GM21528 (cell line): ENCODE measurements around the gene ARID4B.
"Not testable (repeated sequence)": the region's sequence is repeated elsewhere in the genome, so short reads cannot be mapped to it uniquely, and the experiment has no call there.

Source experiments
- ATAC-seq: cut with Tn5 transposase; IDR thresholded peaks from one replicate; pipeline ENCODE4 v1.9.1; 2021; ENCODE audit warnings: mild to moderate bottlenecking, moderate library complexity; ENCODE audit not compliant: unreplicated experiment, low FRiP score

The ARID4B gene

DNA sequence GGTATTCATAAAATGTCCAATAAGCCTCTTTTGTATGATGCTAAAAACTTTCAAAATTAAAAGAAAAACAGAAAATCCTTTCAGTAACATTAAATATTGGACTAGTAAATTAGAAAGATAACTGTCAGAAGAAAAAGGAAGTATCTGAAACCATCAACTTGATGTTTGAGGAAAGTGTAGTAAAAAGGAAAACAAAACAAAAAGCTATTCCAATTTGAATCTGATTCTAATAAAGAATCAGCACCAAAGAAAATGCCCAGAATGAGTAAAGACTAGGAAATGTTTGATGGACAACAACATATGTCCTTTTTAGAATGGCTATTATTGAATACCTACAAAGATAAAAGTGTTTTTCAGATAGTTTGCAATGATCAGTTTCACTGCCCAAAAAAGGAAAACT lies 87.0 kb downstream of the ARID4B start:
- ATAC-seq: no peak

GRCh38 chr1:235239851-235240250 lies 88.1 kb downstream of the ARID4B start:
- ATAC-seq: no peak

DNA sequence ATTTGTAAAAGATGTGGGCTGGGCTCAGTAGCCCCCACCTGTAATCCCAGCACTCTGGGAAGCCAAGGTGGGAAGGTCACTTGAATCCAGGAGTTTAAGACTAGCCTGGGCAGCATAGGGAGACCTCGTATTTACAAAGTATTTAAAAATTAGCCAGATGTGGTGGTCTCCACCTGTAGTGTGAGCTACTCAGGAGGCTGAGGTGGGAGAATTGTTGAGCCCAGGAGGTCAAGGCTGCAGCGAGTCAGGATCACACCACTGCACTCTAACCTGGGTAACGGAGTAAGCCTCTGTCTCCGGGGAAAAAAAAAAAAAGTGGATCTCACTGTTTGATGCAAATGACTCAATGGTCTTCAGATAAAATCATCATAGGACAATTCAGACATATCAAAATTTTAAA lies 89.4 kb downstream of the ARID4B start:
- no peak for ATAC-seq

GRCh38 chr1:235236128-235236527 lies 91.9 kb downstream of the ARID4B start:
- no peak for ATAC-seq

DNA sequence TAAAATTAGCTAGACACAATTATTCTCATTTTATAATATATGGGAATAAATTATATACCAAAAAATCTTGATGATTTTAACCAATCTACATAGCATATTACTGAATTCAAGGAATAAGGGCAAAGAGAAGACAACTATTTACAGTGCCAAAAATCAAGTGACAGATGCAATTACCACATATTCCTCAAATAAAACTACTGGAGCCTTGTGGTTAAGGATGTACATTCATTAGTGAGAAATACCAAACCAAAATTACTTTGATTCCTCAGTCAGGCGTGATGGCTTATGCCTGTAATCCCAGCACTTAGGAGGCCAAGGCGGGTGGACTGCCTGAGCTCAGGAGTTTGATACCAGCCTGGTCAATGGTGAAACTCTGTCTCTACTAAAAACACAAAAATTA lies 98.1 kb downstream of the ARID4B start:
- ATAC-seq: no peak

- no peak for ATAC-seq
These were observed 100.6 kb downstream of the ARID4B start for GRCh38 chr1:235227414-235227813.

GRCh38 chr1:235226933-235227332 lies 101.0 kb downstream of the ARID4B start:
- no peak for ATAC-seq

DNA sequence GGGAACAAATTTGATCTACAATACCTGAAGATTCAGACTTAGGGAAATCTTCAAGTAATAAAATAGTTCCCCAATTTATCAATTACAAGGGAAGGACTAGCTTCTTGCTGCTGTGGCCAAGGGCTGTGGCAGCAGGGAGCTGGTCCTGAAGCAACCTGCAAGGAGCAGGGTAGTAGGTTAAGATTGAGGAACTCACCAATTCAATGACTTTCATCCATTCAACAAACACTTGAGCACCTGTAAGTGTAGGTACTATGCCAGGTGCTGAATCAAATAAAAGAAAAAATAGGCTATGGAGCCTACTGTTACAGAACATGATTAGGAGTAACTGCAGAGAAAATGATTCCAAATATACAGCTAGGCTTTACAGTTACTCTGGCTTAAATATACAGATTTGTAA lies 102.7 kb downstream of the ARID4B start:
- no peak for ATAC-seq

DNA sequence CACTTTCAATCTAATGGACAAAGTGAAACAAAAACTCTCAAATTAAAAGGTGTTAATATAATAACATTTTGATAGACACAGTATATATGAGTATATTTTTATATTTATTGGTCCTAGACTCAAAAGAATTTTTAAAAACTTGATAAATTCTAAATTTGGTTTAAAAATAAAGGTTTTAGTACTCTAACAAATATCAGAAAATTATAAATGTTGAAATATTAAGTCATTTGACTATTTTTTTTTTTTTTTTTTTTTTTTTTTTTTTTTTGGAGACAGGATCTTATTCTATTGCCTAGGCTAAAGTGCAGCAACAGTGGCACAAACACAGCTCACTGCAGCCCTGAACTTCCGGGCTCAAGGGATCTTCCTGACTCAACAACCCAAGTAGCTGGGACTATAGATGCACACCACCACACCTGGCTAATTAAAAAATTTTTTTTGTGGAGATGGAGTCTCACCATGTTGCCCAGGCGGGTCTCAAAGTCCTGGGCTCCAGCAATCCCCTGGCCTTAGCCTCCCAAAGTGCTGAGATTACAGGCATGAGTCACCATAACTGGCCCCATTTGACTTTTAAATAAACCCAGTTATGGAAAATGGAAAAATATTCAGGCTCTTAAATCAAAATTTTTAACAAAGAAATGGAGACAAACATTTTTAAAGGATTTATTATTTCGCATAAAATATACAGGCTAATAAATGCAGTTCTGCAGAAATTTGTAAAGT lies 106.2 kb downstream of the ARID4B start:
- no peak for ATAC-seq

GRCh38 chr1:235215453-235215852 lies 112.5 kb downstream of the ARID4B start:
- no peak for ATAC-seq

DNA sequence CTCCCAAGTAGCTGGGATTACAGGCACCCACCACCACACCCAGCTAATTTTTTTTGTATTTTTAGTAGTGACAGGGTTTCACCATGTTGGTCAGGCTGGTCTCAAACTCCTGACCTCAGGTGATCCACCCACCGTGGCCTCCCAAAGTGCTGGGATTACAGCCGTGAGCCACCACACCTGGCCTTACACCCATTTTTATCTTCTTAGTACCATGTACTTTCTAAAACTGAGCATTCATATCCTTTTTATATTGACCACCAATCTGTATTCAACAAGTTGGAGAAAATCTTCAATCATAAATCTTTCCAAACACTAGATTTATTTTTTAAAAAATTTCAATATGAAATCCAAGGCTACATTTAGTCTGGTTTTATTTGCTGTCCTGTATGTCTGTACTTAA lies 113.0 kb downstream of the ARID4B start:
- ATAC-seq: not testable (repeated sequence)

DNA sequence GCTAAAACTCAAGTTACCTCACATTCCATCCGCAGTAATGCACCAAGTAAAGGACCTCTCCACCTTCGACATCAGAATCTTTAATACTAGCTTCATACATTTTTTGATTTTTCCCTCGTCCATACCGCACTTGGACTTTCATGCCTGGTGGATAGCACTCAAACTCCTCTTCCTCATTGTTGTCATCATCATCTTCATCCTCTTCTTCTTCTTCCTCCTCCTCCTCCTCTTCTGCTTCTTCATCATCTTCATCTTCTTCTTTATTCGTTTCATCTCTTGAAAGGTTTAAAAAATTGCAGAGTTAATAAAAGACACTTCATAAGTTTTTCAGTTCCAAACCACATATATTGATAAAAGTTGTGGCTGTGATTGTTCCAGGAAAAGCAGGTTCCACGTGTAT lies 114.2 kb downstream of the ARID4B start:
- ATAC-seq: no peak

DNA sequence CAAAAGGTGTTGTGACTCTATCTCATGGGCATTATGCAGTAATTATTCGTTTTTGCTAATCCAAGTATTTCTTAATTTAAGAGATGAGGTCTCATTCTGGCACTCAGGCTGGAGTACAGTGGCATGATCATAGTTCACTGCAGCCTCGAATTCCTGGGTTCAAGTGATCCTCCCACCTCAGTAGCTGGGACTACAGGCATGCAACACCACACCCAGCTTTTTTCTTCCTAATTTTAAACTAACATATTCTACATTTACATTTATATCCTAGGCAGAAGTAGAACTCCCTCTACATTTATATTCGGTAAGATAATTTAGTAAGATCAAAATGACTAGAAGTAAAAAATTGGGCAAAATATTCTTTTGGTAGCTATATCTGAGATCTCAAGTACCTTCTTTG lies 116.5 kb downstream of the ARID4B start:
- ATAC-seq: no peak

GRCh38 chr1:235207209-235207565 lies 120.8 kb downstream of the ARID4B start:
- no peak for ATAC-seq

DNA sequence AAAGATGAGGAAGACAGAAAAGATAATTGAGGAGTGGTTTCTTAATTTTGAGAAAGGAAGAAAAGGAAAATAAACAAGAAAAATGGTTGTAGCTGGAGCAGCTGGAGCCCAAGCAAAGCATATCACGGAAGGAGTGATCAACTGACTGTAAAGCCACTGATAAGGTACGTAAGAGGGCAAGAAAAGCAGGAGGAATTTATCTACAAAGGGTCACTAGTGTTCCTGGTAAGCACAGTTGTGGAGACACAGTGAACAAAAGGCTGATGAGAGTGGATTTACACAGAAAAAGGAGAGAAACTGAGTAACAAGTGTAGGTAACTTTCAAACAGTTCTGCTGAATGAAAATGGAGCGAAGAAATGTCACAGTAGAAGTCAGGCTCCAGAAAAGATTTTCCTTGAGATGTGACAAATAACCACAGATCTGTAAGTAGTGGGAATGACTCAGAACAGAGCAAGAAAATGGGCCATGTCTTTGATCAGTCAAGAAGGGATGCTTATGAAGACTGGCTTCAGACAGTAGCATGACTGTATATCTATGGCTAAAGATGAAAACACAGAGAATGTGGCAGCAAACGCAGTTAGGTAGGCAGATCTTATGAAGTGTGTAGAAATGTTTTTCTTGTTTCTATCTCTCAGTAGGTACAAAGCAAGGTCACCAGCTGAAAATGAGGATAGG lies 121.3 kb downstream of the ARID4B start:
- ATAC-seq: no peak

DNA sequence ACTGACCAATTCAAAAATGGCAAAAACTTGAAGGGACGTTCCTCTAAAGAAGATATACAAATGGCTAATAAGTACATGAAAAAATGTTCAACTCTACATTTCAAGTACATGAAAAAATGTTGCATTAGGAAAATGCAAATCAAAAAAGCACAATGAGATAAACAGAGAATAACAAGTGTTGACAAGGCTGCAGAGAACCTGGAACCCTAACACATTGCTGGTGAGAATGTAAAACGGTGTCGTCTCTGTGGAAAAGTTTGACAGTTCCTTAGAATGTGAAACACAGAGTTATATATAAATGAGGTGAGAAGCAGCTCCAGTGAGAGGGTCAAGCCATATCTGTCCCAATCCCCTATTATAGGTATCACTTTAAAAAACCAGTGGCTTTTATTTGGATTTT lies 122.3 kb downstream of the ARID4B start:
- ATAC-seq: no peak

DNA sequence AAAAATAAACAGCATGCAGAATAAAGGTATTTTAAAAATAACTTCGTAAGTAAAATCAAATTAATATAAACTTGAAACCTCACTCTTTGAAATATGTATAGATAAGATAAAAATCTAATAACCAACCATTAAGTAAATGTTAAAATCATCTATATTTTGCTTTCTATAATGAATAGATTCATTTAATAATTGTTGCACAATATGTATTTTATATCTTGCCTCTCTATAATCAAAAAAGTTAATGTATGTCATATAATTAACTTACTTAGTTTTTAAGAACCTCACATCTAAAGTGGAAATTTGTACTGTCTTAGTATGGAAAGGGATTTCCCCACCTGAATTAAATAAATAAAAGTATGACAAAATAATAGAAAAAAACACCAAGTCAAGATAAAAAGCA lies 124.6 kb downstream of the ARID4B start:
- ATAC-seq: no peak

GRCh38 chr1:235202447-235202846 lies 125.5 kb downstream of the ARID4B start:
- not testable (repeated sequence) for ATAC-seq

GRCh38 chr1:235199441-235199840 lies 128.5 kb downstream of the ARID4B start:
- no peak for ATAC-seq

DNA sequence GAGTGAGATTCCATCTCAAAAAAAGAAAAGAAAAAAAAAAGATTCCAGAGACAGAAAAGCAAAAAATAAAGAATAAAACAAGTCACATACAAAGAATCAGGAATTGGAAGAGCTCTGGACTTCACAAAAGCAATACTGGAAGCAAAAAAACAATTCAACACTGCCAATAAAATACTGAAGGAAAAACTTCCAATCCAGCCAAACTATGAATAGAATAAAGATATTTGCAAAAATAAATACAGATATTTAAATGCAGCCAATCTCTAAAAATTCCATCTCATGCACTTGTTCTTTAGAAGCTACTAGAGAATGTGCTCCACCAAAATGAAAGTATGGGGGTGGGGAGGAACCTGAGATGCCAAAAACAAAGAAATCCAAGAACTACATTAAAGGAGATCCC lies 137.5 kb downstream of the ARID4B start:
- ATAC-seq: no peak

- ATAC-seq: no peak
These were observed 140.7 kb downstream of the ARID4B start for GRCh38 chr1:235187316-235187715.

- no peak for ATAC-seq
These were observed 146.3 kb downstream of the ARID4B start for GRCh38 chr1:235181561-235182245.
